Esophagus squamous epithelium (tissue), 5 donors: ENCODE measurements around the gene MICAL3. TPM values are rescaled to one million over a fixed set of nuclear protein-coding genes. Genes with fewer than 3 reads are reported as not detected.

ENCODE experiments used
- DNase-seq: peaks from one replicate; lab custom pipeline; 2025; lab: John Stamatoyannopoulos, UW
- H3K27ac ChIP-seq, 4 donors: fragments of 200-600 bp; sonication (generic); one replicate each; pipeline ENCODE4 v1.5.1; 2016 to 2019; ENCODE audit warnings: mild to moderate bottlenecking in 1 of 4
- H3K27me3 ChIP-seq, 4 donors: fragments of 200-600 bp; sonication (generic); 1 replicate in 3 of 4; 2 replicates in 1 of 4; pipeline versions ENCODE4 v1.5.1 to v1.6.0; 2017 to 2021; ENCODE audit warnings: antibody characterized with exemption in 1 of 4
- H3K36me3 ChIP-seq, 3 donors: fragments of 200-600 bp; sonication (generic); one replicate each; pipeline ENCODE4 v1.5.1; 2016 to 2019
- H3K4me1 ChIP-seq, 3 donors: fragments of 200-600 bp; sonication (generic); one replicate each; pipeline ENCODE4 v1.5.1; 2017 to 2019
- H3K4me3 ChIP-seq, 4 donors: fragments of 200-600 bp; sonication (generic); 1 replicate in 3 of 4; 2 replicates in 1 of 4; pipeline ENCODE4 v1.5.1; 2016 to 2019; ENCODE audit warnings: mild to moderate bottlenecking in 2 of 4, moderate library complexity in 1 of 4
- H3K9me3 ChIP-seq, 3 donors: fragments of 200-600 bp; sonication (generic); one replicate each; pipeline ENCODE4 v1.5.1; 2016 to 2019
- CTCF ChIP-seq, 6 experiments: fragments of 450-650 bp in 4 of 6; fragments of 200-600 bp in 2 of 6; sonication (generic) in 2 of 6; IDR thresholded peaks; one replicate each; pipeline ENCODE4 v1.5.1; 2016 to 2019; ENCODE audit warnings: antibody characterized with exemption in 6 of 6, mild to moderate bottlenecking in 4 of 6, moderate library complexity in 4 of 6
- POLR2A ChIP-seq, 4 donors: fragments of 450-650 bp; IDR thresholded peaks; one replicate each; pipeline ENCODE4 v1.6.1; 2017; ENCODE audit warnings: antibody characterized with exemption in 4 of 4, mild to moderate bottlenecking in 4 of 4, moderate library complexity in 3 of 4
- WGBS, 2 donors: methylation state at CpG; one replicate each; pipeline ENCODE4 v1.1.5; 2018; 5-methylcytosine and 5-hydroxymethylcytosine counted together
- intact Hi-C: fragments of 100-400 bp; cut with DNase I; formaldehyde crosslinking; loops from one replicate; pipeline ENCODE4 v1.15.0; 2022
- total RNA-seq, 4 donors: library from RNA; depleted of rRNA; stranded (reverse); fragments of >200 nt; gene quantifications; one replicate each; pipeline ENCODE4 v1.1.0, GENCODE V29; 2016
- donor health status: DM: yes; HTN: yes; CAD: no.

Gene MICAL3
- total RNA-seq, 4 donors from 2014 or later = 11.2 to 30.9 (median 15.9) TPM

- H3K27ac ChIP-seq = no peak overlapping the region
- no peak for DNase-seq
- no peaks in the 10 kb centered on the region for H3K9me3 ChIP-seq
- TF ChIP-seq CTCF (IDR thresholded peaks at IDR 0.05) (no peak), POLR2A (IDR thresholded peaks at IDR 0.05) (no peak)
- WGBS, 2 donors = 81 to 82% methylated on average over 7 to 10 of the region's 18 CpGs
- intact Hi-C loops = no loop called here
- H3K4me1 ChIP-seq = peaks cover 0 to 5% (median 0%) of the 10 kb centered on the region in 3 donors
- no peak overlapping the region for H3K4me3 ChIP-seq
- H3K36me3 ChIP-seq = peaks cover 0 to 100% (median 23%) of the 10 kb centered on the region in 3 donors
- H3K27me3 ChIP-seq = no peaks in the 10 kb centered on the region
Measured at GRCh38 chr22:17807578-17808410, 216.6 kb downstream of the MICAL3 start.

GRCh38 chr22:17807086-17807485 is 217.3 kb downstream of the MICAL3 start:
- H3K9me3 ChIP-seq = no peaks in the 10 kb centered on the region
- no peak for DNase-seq
- no peak for TF ChIP-seq POLR2A (IDR thresholded peaks at IDR 0.05)
- TF ChIP-seq CTCF (IDR thresholded peaks at IDR 0.05) = no peak
- no peak overlapping the region for H3K27ac ChIP-seq
- H3K4me1 ChIP-seq = peaks cover 0 to 5% (median 0%) of the 10 kb centered on the region in 3 donors
- WGBS, 2 donors = 89 to 93% methylated on average over 6 to 8 of the region's 10 CpGs
- H3K27me3 ChIP-seq = no peaks in the 10 kb centered on the region
- peaks cover 0 to 97% (median 23%) of the 10 kb centered on the region in 3 donors for H3K36me3 ChIP-seq
- no peak overlapping the region for H3K4me3 ChIP-seq
- intact Hi-C loops = no loop called here

- no peak for TF ChIP-seq POLR2A (IDR thresholded peaks at IDR 0.05)
- TF ChIP-seq CTCF (IDR thresholded peaks at IDR 0.05) = no peak
- WGBS, 2 donors = 58 to 93% methylated on average over 2 of the region's 2 CpGs
- Histone ChIP-seq H3K4me3 (no peak overlapping the region), H3K27me3 (no peaks in the 10 kb centered on the region), H3K4me1 (peaks cover 0 to 5% (median 0%) of the 10 kb centered on the region in 3 donors), H3K36me3 (peaks cover 0 to 91% (median 23%) of the 10 kb centered on the region in 3 donors), H3K27ac (no peak overlapping the region), H3K9me3 (no peaks in the 10 kb centered on the region)
- intact Hi-C loops = no loop called here
- no peak for DNase-seq
Measured at GRCh38 chr22:17806437-17806836, 217.9 kb downstream of the MICAL3 start.

- Histone ChIP-seq H3K27me3 (no peaks in the 10 kb centered on the region), H3K4me1 (peaks cover 0 to 5% (median 0%) of the 10 kb centered on the region in 3 donors), H3K4me3 (no peak overlapping the region), H3K9me3 (no peaks in the 10 kb centered on the region), H3K27ac (no peak overlapping the region), H3K36me3 (peaks cover 0 to 71% (median 17%) of the 10 kb centered on the region in 3 donors)
- TF ChIP-seq POLR2A (IDR thresholded peaks at IDR 0.05) = no peak
- no peak for TF ChIP-seq CTCF (IDR thresholded peaks at IDR 0.05)
- no peak for DNase-seq
- 49 to 76% methylated on average over 9 to 11 of the region's 22 CpGs for WGBS, 2 donors
- intact Hi-C loops = no loop called here
Measured at GRCh38 chr22:17804331-17805080, 219.9 kb downstream of the MICAL3 start.
